Measurements from ENCODE around the gene STXBP3. TPM values are rescaled to one million over a fixed set of nuclear protein-coding genes. Genes with fewer than 3 reads are reported as not detected.
"Not testable (repeated sequence)": the region's sequence is repeated elsewhere in the genome, so short reads cannot be mapped to it uniquely, and the experiment has no call there.

Gene STXBP3
- total RNA-seq, 1 donor from 2014 or later: 78.0 TPM

DNA sequence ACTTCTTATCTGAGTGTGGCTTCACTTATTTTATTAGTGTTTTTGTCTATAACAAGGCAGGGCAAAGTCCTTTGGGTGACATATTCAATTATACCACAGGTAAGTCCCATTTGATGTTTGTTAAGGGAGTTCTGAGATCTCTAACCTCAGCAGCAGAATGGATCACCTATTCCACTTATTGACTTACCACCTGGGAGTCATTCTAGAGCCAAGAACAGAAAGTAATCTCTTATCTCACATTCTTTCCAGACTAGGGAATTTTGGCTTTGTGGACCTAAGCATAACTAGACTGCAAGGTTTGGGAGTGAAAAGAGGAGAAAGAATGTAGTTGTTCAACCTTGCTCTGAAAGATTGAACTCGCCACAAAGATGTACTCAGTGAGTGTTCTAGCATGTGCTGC is 20.6 kb upstream of the STXBP3 start:
- intact Hi-C loops (cut with DNase I): no loop called here
- no peak for ATAC-seq
- DNase-seq (ENCODE audit: low spot score): no peak

DNA sequence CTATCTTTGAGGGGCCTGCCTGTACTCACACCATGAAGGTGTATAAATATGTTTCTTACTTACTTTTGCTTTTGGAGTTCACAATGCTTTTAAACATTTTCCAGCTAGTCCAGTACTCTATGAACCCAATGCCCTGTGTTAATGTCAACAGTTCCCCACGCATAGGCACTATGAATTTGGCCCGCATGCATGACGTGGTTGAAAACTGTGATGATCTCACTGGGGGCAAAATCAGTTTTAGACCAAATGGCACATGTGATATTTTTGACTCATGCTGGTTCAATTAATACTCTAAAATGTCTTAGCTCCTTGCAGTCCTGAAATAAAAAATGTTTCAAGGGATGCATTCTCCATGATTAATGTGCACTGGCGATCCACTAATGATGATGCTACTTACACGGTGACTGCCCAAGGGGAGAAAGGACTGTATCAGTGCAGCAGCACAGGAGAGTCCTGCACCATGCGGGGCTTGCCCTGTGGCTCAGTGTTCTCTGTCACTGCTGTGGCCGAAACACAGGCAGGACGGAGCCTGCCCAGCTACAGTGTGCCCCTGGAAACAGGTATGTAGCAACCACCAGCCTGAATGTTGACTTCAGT is 18.0 kb upstream of the STXBP3 start:
- DNase-seq (ENCODE audit: low spot score) (no peak), ATAC-seq (no peak)
- intact Hi-C loops (cut with DNase I): no loop called here

DNA sequence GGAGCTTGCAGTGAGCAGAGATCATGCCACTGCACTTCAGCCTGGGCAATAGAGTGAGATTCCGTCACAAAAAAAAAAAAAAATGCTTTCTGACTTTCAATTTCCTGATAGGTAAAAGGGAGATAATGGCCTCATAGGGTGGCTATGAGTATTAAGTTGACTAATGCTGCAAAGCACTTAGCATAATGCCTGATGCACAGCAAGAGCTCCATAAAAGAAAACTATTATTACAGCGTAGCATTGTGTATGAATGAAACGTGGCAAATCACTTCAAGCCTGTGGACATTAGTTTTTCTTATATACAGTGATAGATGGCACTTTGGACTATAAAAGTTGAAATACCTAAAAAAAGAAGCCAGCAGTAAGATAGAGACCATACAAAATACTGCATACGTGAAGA is 17.0 kb upstream of the STXBP3 start:
- intact Hi-C loops (cut with DNase I): no loop called here
- ATAC-seq: no peak
- no peak for DNase-seq (ENCODE audit: low spot score)

DNA sequence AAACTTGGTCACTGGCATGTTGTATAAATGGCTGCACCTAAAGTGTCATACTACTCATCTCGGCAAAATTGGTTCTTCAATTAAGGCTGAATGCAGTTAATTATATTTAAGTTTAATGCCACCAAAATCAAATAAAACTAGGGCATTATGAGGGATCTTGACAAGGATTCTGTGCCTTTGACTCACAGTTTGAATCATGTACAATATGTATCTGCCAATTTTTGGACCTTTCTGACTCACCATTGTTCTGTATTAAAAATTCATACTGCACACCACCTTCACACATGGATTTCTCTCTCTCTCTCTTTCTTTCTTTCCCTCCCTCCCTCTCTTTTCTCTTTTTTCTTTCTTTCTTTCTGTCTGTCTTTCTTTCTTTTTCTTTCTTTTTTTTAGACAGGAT is 14.1 kb upstream of the STXBP3 start:
- intact Hi-C loops (cut with DNase I): no loop called here
- ATAC-seq (no peak), DNase-seq (ENCODE audit: low spot score) (no peak)

DNA sequence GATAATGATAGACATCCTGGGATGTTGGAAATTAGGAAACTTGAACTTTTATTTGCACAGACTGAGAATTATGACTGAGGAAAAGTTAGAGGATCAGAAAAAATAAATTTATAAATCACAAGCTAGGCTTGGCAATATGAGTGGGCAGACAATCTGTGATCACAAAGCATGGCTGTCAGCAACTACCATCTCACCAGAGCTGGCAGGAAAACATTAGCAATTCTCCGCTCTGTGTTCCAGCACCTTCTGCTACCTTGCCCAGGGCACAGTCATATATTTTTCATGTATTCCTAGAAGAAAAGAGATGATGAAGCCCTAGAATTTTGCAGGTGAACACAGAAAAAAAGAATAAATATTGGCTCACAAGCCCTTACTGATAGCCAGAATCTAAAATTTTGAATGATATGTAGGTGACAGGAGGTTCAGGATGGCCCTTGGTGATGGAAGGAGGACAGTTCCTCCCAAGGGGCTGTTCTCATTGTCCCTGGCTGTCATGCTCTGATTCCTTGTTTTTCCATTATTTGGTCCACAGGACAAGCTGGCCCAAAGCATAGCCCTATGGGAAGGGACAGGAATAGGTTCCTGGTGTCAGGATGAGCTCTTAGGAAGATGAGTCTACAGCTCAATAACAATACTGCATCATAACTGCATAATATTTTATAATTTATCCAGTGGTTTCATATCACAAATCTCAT is 12.2 kb upstream of the STXBP3 start:
- DNase-seq (ENCODE audit: low spot score) (no peak), ATAC-seq (no peak)
- intact Hi-C loops (cut with DNase I): no loop called here

DNA sequence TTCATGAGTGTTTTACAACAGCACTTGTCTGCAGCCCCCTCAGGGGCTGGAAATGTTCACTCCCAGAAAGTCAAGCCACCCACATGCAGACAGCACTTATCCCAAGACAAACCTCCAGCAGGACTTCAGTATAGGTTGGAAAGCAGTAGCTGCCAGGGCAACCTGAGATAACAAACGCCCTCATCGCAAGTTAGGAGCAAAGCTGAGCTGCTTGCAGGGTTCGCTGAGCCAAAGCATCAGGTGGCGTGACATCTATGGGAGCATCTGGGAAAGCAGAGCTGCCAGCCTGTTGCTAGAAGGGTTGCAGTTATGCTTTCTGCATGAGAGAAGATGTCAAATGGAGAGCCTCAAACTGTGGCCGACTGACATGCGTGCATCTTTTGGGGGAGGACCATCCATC is 4.2 kb upstream of the STXBP3 start:
- DNase-seq (ENCODE audit: low spot score) (no peak), ATAC-seq (no peak)
- intact Hi-C loops (cut with DNase I): no loop called here

DNA sequence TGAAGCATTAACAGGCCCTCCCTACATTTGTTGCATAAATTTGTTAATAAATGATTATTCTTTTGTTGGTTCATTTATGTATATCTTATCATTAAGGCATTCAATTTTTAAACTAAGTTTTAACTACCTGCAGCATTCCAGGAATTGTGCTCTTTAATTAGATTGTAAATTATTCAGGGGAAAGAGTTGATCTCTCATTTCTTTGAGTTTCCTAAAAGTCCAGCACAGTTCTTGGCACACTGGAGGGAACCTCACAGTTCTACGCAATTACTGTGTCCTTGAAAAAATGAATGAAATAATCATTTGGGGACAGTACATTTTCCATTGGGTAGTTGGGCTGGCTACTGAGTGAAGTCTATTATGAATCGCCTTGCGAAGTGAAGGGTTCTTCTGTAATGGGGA is 493 bp upstream of the STXBP3 start:
- ATAC-seq (no peak), DNase-seq (ENCODE audit: low spot score) (no peak)

DNA sequence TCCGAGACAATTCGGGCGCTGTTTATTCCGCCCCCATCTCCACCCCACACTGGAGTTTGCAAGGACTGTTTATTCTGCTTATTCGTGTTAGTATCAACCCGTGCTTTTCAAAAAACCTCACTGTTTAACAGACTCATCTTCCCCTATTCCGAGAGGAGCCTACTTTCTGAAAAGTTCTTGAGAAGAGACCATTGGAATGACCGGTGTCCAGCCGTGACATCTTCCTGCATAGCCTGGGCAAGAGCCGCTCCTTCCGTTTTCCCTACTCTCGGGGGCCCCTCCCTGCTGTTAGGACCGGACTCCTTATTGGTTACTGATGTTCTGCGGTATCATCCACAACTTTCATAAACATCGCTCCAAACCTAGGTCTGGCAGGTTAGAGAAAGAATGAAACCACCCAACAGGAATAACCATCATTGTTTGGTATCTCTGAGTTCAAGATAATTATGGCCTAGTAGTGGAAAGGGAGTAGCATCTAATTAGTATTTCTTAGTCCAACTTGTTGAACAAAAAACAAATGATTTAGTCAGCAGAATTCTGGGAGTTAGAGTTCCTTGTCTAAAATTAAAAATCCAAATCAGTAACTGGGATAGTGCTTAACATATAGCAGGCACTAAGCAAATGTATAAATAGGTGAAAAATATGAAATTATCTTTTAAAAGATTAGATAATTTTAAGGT is 837 bp downstream of the STXBP3 start:
- intact Hi-C loops (cut with DNase I): no loop called here
- ATAC-seq (peak; percentile 83), DNase-seq (ENCODE audit: low spot score) (peak; percentile 85)

More for the DNA sequence above, 493 bp upstream of the STXBP3 start:
- intact Hi-C loops (cut with DNase I): no loop called here

DNA sequence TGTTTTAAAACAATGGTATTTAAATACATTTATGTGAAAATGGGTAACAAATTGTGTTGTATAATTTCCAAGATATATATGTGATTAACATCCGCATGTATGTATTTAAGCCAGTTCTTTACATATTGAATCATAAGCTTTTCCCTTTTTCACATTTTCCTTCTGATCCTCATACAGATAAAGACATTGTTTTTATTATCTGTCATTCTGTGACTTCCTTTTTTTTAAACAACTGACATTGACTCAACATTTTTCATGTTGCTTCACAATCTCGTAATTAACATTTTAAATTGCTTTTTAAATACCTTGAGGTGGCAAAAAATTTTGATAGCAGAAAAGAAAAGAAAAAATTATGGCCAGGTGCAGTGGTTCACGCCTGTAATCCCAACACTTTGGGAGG is 1.4 kb downstream of the STXBP3 start:
- DNase-seq (ENCODE audit: low spot score): no peak
- intact Hi-C loops (cut with DNase I): no loop called here
- ATAC-seq: no peak

DNA sequence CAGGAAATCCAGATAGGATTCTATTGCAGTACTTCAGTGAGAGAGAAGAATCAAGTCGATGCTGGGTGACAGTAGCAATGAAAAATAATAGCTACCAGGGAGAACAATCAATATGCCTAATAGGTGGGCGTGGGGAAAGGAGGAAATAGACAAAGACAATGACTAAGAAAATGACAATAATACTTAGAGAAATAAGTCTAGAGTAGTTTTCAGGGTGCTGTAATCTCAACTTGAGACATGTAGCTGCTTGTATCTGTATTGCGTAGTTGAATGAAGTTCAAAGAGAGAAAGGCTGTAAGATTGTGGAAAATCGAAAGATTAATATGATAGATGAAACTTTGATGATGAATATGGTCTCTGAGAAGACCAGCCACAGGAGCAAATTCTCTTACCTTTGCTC is 2.6 kb downstream of the STXBP3 start:
- intact Hi-C loops (cut with DNase I): no loop called here
- no peak for ATAC-seq

DNA sequence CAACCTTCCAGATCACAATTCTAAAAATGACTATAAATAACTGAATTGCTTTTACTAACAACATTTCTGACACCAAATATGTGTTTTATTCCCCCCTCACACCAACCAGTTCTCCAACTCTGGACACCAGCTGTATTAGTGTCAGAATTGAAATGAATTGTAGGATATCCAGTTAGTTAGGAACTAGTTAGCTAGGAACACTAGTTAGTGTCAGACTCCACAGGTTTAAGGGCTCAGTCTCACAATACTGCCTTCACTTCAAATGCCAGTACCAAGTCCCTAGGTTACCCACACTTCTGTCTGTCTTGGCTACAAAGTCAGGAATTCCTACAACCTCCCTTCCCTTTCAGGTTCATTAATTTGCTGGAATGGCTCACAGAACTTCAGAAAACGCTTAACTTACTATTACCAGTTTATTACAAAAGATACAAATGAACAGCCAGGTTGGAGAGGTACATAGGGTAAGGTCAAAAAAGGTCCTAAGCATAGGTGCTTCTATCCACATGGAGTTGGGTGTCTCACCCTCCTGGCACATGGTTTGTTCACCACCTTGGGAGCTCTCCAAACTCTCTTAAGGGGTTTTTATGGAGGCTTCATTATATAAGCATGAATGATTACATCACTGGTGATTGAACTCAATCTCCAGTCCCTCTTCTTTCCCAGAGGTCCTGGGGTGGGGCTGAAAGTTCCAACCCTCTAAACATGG is 4.2 kb downstream of the STXBP3 start:
- DNase-seq (ENCODE audit: low spot score) (no peak), ATAC-seq (no peak)
- intact Hi-C loops (cut with DNase I): no loop called here

More for the DNA sequence above, 2.6 kb downstream of the STXBP3 start:
- no peak for DNase-seq (ENCODE audit: low spot score)

DNA sequence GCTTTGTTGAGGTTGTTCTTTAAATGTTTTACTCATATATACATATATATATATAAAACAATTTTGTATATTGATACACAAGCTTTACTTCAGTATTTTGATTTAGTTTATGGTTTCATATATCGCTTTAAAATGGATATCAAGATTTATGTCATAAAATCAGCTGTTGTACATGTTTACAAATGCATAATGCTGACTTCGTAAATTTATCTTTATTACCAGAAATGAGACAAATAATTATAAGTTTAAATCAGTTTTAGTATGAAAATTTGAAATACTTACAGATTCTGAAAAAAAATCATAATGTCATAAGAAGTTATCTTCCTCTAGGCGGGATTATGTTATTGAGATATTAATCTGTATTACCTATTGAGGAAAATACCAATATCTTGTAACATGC is 6.9 kb downstream of the STXBP3 start:
- ATAC-seq (no peak), DNase-seq (ENCODE audit: low spot score) (no peak)
- intact Hi-C loops (cut with DNase I): no loop called here

DNA sequence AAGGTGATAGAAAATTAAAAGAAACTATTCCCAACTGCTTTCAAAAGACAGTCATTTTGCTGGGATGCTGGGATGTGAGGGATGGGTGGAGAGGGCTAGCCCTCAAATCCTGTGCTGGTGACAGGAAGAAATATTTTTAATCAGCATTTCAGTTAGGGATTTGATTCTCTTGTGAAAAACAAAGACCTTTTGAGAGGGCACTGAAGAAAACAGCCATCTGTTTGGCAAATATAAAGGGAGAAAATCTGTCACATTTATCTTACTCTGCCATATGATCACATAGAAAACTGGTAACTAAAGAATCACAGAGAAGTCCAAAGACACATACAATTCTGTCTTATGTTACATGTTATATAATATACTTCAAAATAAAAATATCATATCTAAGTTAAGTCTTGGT is 12.3 kb downstream of the STXBP3 start:
- DNase-seq (ENCODE audit: low spot score): no peak
- intact Hi-C loops (cut with DNase I): no loop called here
- ATAC-seq: no peak

DNA sequence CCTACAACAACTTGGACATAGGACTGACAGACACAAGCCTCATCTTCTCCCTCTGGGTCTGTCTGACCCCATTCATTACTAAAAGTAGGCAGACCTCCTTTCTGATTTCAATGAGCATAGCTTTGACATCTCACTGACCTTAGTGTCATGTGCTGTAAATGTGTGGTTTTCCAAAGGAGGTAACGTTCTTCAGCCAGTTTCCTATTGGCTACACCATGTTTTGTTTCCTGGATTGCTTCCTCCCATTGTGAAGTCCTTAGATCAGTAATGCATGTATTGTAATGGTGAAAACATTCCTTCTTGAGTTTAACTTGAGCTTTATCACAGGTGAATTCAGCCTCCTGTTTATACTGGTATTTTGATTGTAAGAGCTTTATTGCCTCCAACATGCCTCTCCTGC is 20.6 kb downstream of the STXBP3 start:
- DNase-seq (ENCODE audit: low spot score) (no peak), ATAC-seq (no peak)
- intact Hi-C loops (cut with DNase I): no loop called here

DNA sequence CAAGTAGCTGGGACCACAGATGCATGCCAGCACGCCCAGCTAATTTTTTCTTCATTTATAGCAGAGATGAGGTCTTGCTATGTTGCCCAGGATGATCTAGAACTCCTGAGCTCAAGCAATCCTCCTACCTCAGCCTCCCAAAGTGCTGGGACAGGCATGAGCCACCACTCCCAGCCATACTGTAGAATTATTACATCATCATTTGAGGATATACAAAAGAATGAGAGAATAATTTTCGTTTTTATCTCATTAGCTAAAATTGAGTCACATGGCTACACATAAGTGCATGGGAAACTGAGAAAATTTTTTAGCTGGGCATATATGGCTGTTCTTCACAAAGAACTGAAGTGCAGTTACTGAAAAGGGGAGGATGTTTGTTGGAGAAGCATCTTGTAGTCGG is 21.2 kb downstream of the STXBP3 start:
- intact Hi-C loops (cut with DNase I): no loop called here
- ATAC-seq (no peak), DNase-seq (ENCODE audit: low spot score) (no peak)

DNA sequence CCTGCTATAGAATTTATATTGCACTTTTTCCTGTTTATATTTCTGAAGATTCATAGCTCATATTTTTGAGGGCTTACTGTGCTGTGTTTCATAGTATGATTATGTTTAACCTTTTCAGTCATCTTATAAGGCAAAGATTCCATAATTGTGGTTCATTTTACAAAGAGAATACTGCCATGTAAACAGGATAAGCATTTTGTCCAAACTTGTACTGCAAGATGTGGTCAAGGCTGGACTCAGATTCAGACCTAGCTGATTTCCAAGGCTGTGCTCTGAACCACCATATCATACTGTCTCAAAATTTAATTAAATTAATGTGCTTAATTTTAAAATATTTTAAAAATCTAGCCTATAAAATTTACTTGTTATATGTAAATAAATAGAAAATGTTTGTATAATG is 31.4 kb downstream of the STXBP3 start:
- intact Hi-C loops (cut with DNase I): no loop called here

DNA sequence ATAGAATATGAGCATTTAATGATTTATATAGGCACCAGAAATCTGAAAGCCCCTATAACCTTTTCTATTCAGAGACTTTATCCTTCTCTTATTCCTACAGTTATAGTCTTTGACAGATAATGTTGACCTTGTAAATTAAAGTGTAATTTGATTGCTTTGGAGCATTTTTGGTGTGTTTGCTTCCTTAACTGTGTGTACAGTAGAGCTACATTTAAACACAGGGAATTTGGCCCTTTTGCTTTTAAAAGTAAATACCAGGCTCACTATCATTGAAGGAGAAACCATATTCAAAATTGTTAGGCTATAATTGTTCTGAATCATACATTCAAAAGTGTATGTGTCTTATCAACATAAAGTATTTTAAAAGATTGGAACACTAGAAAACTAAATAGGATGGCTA is 33.0 kb downstream of the STXBP3 start:
- intact Hi-C loops (cut with DNase I): no loop called here
- no peak for ATAC-seq
- DNase-seq (ENCODE audit: low spot score): no peak

More for the DNA sequence above, 31.4 kb downstream of the STXBP3 start:
- DNase-seq (ENCODE audit: low spot score) (no peak), ATAC-seq (no peak)

DNA sequence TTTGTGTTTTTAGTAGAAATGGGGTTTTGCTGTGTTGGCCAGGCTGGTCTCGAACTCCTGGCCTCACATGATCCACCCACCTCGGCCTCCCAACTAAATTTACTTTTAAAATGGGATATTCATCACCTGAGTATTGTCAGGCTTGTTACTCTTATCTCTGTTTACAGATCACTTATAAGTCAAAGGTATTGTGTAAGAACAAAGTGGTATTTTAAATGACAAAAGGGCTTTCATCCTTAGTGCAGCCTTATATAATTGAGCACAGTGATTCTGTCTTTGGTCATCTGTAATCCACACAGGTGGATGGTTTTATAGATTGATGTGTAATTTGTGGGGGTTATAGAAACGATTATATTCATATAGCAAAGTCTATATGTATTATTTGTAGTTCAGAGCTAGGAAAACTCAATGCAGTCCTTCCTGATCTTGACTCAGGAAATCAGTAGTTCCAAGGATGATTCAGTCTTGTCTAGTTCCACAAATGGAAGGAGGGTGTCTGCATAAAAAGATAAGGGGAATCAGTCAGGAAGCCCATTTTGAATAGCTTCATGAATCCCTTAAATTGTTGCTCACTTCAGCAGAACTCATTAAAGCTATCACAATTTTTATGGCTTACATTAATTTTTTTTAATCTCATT is 34.6 kb downstream of the STXBP3 start:
- DNase-seq (ENCODE audit: low spot score) (no peak), ATAC-seq (no peak)
- intact Hi-C loops (cut with DNase I): no loop called here

DNA sequence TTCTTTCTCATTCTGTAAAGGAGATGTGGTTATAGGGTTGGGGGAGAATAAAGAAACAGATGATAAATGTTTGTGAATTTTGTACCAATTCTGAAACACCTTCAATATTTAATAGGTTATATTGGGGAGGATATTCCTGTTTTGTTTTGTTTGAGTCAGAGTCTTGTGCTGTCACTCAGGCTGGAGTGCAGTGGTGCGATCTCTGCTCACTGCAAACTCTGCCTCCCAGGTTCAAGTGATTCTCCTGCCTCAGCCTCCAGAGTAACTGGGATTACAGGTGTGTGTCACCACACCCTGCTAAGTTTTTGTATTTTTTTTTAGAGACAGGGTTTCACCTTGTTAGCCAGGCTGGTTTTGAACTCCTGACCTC is 35.1 kb downstream of the STXBP3 start:
- intact Hi-C loops (cut with DNase I); ATAC-seq; DNase-seq (ENCODE audit: low spot score): not testable (repeated sequence)

DNA sequence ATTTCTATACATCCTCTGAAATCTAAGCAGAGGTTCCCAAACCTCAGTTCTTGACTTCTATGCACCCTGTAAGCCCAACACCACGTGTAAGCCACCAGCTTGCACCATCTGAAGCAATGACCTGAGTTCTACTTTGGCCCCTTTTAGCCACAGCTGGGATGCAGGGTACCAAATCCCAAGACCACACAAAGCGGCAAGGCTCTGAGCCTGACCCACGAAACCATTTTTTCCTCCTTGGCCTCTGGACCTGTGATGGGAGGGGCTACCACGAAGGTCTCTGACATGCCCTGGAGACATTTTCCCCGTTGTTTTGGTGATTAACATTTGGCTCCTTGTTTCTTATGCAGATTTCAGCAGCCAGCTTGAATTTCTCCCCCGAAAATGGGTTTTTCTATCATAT is 38.8 kb downstream of the STXBP3 start:
- DNase-seq (ENCODE audit: low spot score): no peak
- intact Hi-C loops (cut with DNase I): no loop called here
- ATAC-seq: no peak

Measured in sciatic nerve (tissue), 2 donors.